AG09309 (cell line): Measurements from ENCODE around the gene EPHA4.

ENCODE experiments used
- DNase-seq: peaks from one replicate; pipeline ENCODE4 v3.0.0-alpha.2; 2010; ENCODE audit warnings: low read depth
- H3K4me3 ChIP-seq: 2 replicates; pipeline ENCODE4 v1.5.1; 2011; ENCODE audit warnings: mild to moderate bottlenecking, low read depth, low read length, moderate library complexity; ENCODE audit not compliant: control insufficient read depth
- TF ChIP-seq, protein P1 (sequence below): IDR thresholded peaks from 2 replicates; pipeline ENCODE4 v1.5.1; 2011; ENCODE audit warnings: mild to moderate bottlenecking, low read depth, low read length, inconsistent platforms; ENCODE audit not compliant: insufficient read depth, control insufficient read depth; ENCODE audit errors: missing control alignments

The EPHA4 gene

DNA sequence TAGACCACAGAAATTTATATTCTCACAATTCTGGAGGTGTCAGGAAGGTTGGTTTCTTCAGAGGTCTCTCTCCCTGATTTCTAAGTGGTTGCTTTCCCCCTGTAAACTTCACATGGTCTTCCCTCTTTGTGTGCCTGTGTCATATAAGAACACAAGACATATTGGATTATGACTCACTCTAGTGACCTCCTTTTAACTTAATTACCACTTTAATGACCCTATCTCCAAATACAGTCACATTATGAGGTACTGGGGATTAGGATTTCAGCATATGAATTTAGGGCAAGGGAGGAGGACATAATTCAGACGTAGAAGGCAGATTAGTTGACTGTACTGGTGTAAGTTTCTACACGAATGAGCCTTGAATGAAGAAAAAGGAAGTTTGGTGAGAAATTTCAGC is 38.2 kb upstream of the EPHA4 start:
- H3K4me3 ChIP-seq = no peak overlapping the region
- TF ChIP-seq, protein P1, sequence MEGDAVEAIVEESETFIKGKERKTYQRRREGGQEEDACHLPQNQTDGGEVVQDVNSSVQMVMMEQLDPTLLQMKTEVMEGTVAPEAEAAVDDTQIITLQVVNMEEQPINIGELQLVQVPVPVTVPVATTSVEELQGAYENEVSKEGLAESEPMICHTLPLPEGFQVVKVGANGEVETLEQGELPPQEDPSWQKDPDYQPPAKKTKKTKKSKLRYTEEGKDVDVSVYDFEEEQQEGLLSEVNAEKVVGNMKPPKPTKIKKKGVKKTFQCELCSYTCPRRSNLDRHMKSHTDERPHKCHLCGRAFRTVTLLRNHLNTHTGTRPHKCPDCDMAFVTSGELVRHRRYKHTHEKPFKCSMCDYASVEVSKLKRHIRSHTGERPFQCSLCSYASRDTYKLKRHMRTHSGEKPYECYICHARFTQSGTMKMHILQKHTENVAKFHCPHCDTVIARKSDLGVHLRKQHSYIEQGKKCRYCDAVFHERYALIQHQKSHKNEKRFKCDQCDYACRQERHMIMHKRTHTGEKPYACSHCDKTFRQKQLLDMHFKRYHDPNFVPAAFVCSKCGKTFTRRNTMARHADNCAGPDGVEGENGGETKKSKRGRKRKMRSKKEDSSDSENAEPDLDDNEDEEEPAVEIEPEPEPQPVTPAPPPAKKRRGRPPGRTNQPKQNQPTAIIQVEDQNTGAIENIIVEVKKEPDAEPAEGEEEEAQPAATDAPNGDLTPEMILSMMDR = no peak
- no peak for DNase-seq

DNA sequence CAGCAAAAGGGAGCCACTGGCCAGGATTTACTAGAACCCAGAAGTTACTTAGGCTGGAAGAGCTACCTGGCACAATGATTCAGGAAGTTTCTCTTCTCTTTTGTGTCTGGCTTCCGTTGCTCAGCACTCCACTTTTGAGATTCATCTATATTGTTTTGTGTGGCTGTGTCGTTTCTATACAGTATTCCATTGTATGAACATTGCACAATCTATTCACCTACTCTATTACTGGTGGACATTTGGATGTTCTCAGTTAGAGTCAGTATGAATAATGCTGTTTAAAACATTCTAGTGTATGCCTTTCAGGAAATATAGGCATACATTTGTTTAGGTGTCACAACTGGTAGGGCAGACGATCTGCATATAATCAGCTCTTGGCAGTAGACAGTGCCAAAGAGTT is 36.3 kb upstream of the EPHA4 start:
- DNase-seq = no peak
- TF ChIP-seq, protein P1 = no peak
- no peak overlapping the region for H3K4me3 ChIP-seq

DNA sequence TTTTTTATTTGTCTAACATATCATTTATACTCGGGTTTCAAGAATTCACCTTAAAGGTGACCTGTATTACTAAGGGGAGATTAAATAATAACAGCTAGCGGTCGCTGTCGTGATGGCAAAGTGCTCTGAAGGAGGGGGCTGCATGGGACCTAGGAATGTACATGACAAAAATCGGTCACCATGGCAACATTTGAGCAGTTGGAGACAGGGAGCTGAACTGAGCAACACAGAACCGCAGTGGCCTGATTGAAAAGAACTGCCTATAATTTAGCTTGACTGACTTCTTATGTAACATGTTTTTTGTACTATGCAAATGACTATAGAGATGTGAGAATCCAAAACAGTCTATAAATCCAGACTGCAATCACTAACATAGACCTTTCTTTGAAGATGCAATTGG is 34.3 kb upstream of the EPHA4 start:
- TF ChIP-seq, protein P1 = no peak
- no peak for DNase-seq

GRCh38 chr2:221605751-221606240 is 33.7 kb upstream of the EPHA4 start:
- DNase-seq = no peak
- TF ChIP-seq, protein P1 = no peak
- H3K4me3 ChIP-seq = no peak overlapping the region

More for the DNA sequence above, 34.3 kb upstream of the EPHA4 start:
- H3K4me3 ChIP-seq = no peak overlapping the region

GRCh38 chr2:221602938-221603337 is 30.8 kb upstream of the EPHA4 start:
- DNase-seq = no peak
- H3K4me3 ChIP-seq = no peak overlapping the region
- TF ChIP-seq, protein P1 = no peak

- TF ChIP-seq, protein P1 = no peak
- DNase-seq = no peak
- no peak overlapping the region for H3K4me3 ChIP-seq
These were observed 29.3 kb upstream of the EPHA4 start for GRCh38 chr2:221601376-221601775.

DNA sequence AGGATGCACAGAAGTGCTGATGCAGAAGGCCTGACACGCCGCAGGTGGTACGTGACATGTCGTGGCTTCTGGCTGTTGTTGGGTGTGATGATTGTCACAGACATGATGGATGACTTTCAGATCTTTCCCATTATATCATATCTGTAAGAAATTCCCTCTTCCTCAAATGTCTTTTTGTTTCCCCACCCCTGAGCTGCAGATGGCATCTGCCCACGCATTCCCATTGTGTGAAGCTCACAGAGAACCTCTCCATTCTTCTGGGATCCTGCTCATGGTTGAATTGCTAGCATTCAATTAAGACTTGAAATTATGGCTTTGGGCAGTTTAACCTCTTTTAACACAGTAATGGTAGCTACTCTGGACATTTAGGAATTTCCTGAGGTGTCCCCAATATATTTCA is 28.3 kb upstream of the EPHA4 start:
- TF ChIP-seq, protein P1 = no peak
- H3K4me3 ChIP-seq = no peak overlapping the region
- no peak for DNase-seq
